IPS-20b (cell line): ENCODE measurements around the gene EFHD2.

Experiments used
- H3K27ac ChIP-seq: one replicate; pipeline ENCODE4 v1.5.1; 2013; ENCODE audit warnings: low read length
- H3K27me3 ChIP-seq: 2 replicates; pipeline ENCODE4 v1.6.1; 2013; ENCODE audit warnings: mild to moderate bottlenecking, low read length, inconsistent platforms; ENCODE audit not compliant: insufficient read depth
- H3K36me3 ChIP-seq: 2 replicates; pipeline ENCODE4 v1.6.1; 2013; ENCODE audit warnings: low read depth, mild to moderate bottlenecking, inconsistent platforms, low read length, moderate library complexity; ENCODE audit not compliant: insufficient read depth
- H3K4me1 ChIP-seq: 2 replicates; pipeline ENCODE4 v1.6.1; 2013; ENCODE audit warnings: mild to moderate bottlenecking, control low read depth, inconsistent platforms, low read length, moderate library complexity; ENCODE audit not compliant: insufficient read depth
- H3K4me3 ChIP-seq: 2 replicates; pipeline ENCODE4 v1.5.1; 2013; ENCODE audit warnings: mild to moderate bottlenecking, low read length, inconsistent platforms
- H3K9ac ChIP-seq: 2 replicates; pipeline ENCODE4 v1.6.1; 2013; ENCODE audit warnings: low read depth, mild to moderate bottlenecking, inconsistent platforms, low read length, moderate library complexity
- H3K9me3 ChIP-seq: 2 replicates; pipeline ENCODE4 v1.6.1; 2013; ENCODE audit warnings: mild to moderate bottlenecking, low read depth, low read length, inconsistent platforms; ENCODE audit not compliant: insufficient read depth

EFHD2 gene

DNA sequence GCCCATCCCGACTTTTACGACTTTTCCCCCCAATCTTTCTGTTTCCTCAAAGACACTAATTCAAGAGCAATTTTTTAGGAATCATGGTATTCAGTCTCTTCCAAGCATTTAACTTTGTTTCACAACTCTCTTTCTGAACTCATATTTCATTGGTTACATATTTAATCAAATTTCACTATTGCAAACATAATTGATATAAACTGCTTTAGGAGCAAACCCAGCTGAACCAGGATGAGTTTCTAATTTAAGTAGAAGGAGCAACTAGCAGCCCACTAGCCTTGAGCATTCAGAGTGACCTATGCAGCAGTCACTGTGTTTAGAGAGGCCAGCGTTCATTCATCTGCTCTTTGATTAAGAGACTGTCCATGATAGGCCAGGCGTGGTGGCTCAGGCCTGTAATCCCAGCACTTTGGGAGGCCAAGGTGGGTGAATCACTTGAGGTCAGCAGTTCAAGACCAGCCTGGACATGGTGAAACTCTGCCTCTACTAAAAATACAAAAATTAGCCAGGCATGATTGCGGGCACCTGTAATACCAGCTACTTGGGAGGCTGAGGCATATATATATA, 68.0 kb downstream of the EFHD2 start:
- H3K36me3 ChIP-seq, result no peaks in the 10 kb centered on the region
- H3K4me1 ChIP-seq, result no peaks in the 10 kb centered on the region
- H3K4me3 ChIP-seq, result no peak overlapping the region
- H3K27me3 ChIP-seq, result no peaks in the 10 kb centered on the region
- H3K27ac ChIP-seq, result no peak overlapping the region
- H3K9ac ChIP-seq, result no peak overlapping the region
- H3K9me3 ChIP-seq, result no peaks in the 10 kb centered on the region
